Mesothelial cell of epicardium (in vitro differentiated cells): ENCODE data around the gene ZNF219. TPM values are rescaled to one million over a fixed set of nuclear protein-coding genes. Genes with fewer than 3 reads are reported as not detected.

Source experiments
- DNase-seq, 2 experiments: peaks; one replicate each; pipeline ENCODE4 v3.0.0; 2021; ENCODE audit warnings: low spot score in 2 of 2; ENCODE audit not compliant: unreplicated experiment in 2 of 2
- H3K27ac Mint-ChIP-seq: 2 replicates; pipeline ENCODE4 v1.8.0; 2021; ENCODE audit warnings: mixed read lengths
- H3K27me3 Mint-ChIP-seq: 2 replicates; pipeline ENCODE4 v1.8.0; 2021; ENCODE audit warnings: low read depth, mixed read lengths
- H3K36me3 Mint-ChIP-seq: 2 replicates; pipeline ENCODE4 v1.8.0; 2021; ENCODE audit warnings: mixed read lengths
- H3K4me1 Mint-ChIP-seq: 2 replicates; pipeline ENCODE4 v1.8.0; 2021; ENCODE audit warnings: mixed read lengths
- H3K4me3 Mint-ChIP-seq: 2 replicates; pipeline ENCODE4 v1.8.0; 2021; ENCODE audit warnings: mild to moderate bottlenecking, moderate library complexity, mixed read lengths
- H3K9me3 Mint-ChIP-seq: 2 replicates; pipeline ENCODE4 v1.8.0; 2021; ENCODE audit warnings: mixed read lengths
- CTCF ChIP-seq: fragments of 200-600 bp; sonication (generic); IDR thresholded peaks from one replicate; pipeline ENCODE4 v1.5.0; 2021; ENCODE audit warnings: antibody characterized with exemption; ENCODE audit not compliant: unreplicated experiment
- total RNA-seq: library from RNA; stranded (reverse); gene quantifications from 3 replicates; pipeline ENCODE4 v1.2.1, GENCODE V29; 2021

Gene ZNF219
- total RNA-seq, 1 donor from 2014 or later, result 75.2 TPM

DNA sequence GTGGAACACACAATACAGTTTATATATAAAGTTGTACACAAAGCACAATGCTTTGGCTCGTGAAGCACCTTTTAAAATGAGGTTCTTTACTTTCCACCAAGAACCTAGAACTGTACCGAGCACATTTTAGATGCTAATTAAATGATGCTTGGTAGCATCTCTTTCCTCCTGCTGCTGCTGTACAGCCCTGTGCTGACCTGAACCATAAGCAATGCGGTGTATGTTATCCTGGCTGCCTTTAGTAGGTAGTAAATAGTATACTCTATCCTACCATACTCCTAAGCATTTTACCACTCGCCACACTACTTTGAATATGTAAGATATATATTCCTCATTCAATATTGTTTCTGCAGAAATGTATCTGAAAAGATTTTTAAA is 43.7 kb downstream of the ZNF219 start:
- no peak for DNase-seq
- H3K27me3 Mint-ChIP-seq, result no peaks in the 10 kb centered on the region
- no peaks in the 10 kb centered on the region for H3K36me3 Mint-ChIP-seq
- H3K27ac Mint-ChIP-seq, result no peak overlapping the region
- H3K4me1 Mint-ChIP-seq, result peaks cover 12% of the 10 kb centered on the region
- H3K4me3 Mint-ChIP-seq, result no peak overlapping the region
- H3K9me3 Mint-ChIP-seq, result no peaks in the 10 kb centered on the region
- no peak for TF ChIP-seq CTCF

DNA sequence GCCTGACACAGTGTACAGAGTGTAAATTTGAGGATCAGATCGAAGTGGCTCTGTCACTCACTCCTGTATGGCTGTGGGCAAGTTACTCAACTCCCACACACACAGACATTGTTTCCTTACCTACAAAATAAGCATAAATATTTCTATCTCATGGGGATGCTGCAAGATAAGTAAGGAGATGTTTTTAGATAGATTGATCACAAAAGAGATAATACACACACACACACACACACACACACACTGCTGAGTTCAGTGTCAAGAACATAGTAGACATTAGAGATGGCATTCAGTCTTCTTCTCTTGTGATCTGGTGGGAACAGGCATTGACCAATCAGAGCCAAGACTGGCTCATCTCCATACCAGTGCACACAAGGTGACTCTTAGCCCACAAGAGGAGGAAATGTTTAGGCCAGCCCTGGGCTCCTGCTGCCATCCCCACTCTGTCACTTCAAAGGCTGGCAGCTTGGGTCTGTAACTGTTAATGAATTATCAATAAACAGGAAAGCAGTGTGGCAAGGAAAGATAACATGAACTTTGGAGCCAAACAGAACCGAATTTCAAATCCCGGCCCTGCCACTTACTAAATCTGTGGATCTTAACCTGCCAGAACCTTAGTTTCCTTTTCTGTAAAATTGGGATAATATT is 44.2 kb downstream of the ZNF219 start:
- Mint-ChIP-seq H3K4me3 (no peak overlapping the region), H3K9me3 (no peaks in the 10 kb centered on the region), H3K36me3 (no peaks in the 10 kb centered on the region), H3K4me1 (peaks cover 12% of the 10 kb centered on the region), H3K27me3 (no peaks in the 10 kb centered on the region), H3K27ac (no peak overlapping the region)
- no peak for DNase-seq
- TF ChIP-seq CTCF, result no peak

DNA sequence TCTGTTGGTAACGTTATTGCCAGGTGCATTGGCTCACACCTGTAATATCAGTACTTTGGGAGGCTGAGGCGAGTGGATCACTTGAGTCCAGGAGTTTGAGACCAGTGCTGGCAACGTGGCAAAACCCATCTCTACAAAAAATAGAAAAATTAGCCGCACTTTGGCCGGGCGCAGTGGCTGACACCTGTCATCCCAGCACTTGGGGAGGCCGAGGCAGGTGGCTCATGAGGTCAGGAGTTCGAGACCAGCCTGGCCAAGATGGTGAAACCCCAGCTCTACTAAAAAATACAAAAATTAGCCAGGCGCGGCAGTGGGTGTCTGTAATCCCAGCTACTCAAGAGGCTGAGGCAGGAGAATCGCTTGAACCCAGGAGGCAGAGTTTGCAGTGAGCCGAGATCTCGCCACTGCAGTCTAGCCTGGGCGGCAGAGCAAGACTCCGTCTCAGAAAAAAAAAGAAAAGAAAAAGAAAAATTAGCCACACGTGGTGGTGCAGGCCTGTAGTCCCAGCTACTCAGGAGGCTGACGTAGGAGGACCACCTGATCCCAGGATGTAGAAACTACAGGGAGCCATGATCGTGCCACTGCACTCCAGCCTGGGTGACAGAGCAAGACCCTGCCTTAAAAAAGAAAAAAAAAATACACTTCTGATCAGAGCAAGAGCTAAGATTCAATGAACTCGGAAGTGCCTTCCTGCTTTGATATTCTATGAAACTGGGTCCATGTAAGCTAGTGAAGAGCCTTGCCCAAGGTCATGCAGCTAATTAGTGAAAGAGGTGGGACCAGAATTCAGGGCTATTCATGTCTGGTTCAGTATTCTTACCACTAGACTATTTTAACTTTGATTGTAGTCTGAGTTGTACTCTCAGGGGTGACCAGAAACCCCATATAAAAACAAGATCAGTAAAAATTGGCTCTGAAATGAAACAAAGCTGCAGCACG is 45.0 kb downstream of the ZNF219 start:
- DNase-seq, result no peak
- Mint-ChIP-seq H3K36me3 (no peaks in the 10 kb centered on the region), H3K9me3 (no peaks in the 10 kb centered on the region), H3K4me3 (no peak overlapping the region), H3K27me3 (no peaks in the 10 kb centered on the region), H3K27ac (no peak overlapping the region), H3K4me1 (peaks cover 11% of the 10 kb centered on the region)
- TF ChIP-seq CTCF, result no peak

DNA sequence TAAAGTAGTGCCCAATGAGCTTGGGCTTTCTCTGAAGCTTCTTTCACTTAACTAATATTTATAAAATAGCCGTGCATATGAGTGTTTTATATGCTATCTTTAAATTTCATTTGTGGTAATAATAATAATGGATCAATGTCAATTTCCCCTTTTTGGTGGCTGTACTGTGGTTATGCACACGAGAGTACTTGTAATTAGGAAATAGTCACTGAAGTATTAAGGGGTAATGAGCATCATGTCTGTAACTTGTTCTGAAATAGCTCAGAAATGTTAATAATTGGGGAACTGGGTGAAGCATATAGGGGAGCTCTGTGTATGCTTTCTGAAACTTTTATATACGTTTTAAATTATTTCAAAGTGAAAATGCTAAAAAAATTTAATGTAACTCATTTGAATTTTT is 47.9 kb downstream of the ZNF219 start:
- no peak for DNase-seq
- no peak overlapping the region for H3K27ac Mint-ChIP-seq
- peaks cover 7% of the 10 kb centered on the region for H3K4me1 Mint-ChIP-seq
- H3K9me3 Mint-ChIP-seq, result no peaks in the 10 kb centered on the region
- H3K36me3 Mint-ChIP-seq, result no peaks in the 10 kb centered on the region
- H3K4me3 Mint-ChIP-seq, result no peak overlapping the region
- H3K27me3 Mint-ChIP-seq, result no peaks in the 10 kb centered on the region
- TF ChIP-seq CTCF, result no peak

- H3K4me1 Mint-ChIP-seq, result peaks cover 9% of the 10 kb centered on the region
- H3K27ac Mint-ChIP-seq, result no peak overlapping the region
- no peak for DNase-seq
- H3K36me3 Mint-ChIP-seq, result no peaks in the 10 kb centered on the region
- H3K4me3 Mint-ChIP-seq, result no peak overlapping the region
- TF ChIP-seq CTCF, result no peak
- no peaks in the 10 kb centered on the region for H3K9me3 Mint-ChIP-seq
- H3K27me3 Mint-ChIP-seq, result no peaks in the 10 kb centered on the region
These were observed 49.2 kb downstream of the ZNF219 start for GRCh38 chr14:21049271-21049673.
